SK-N-SH (cell line): ENCODE measurements around the gene ALKBH1.

Source experiments
- CTCF ChIP-seq: fragments of 200-600 bp; sonication (generic); IDR thresholded peaks from 2 replicates; pipeline ENCODE4 v1.6.1; 2017; ENCODE audit warnings: antibody characterized with exemption, mild to moderate bottlenecking, moderate library complexity
- GATA2 ChIP-seq: sonication (generic); formaldehyde crosslinking; IDR thresholded peaks from 2 replicates; pipeline ENCODE4 v1.5.0; 2020; ENCODE audit warnings: mild to moderate bottlenecking, missing genetic modification reagents
- SMC3 ChIP-seq: IDR thresholded peaks from 2 replicates; pipeline ENCODE4 v1.6.1; 2012; ENCODE audit warnings: low read depth, low read length, improper control_type of control experiment
- USF2 ChIP-seq: fragments of 150-350 bp; IDR thresholded peaks from 2 replicates; pipeline ENCODE4 v1.6.1; 2017; ENCODE audit warnings: antibody characterized with exemption, low read length, low read depth, borderline replicate concordance
- ZBTB33 ChIP-seq: IDR thresholded peaks from 2 replicates; pipeline ENCODE4 v1.4.0; 2012; ENCODE audit warnings: low read depth, borderline replicate concordance

- TF ChIP-seq CTCF (no peak), GATA2 (CRISPR knock-in tag) (no peak), ZBTB33 (no peak), USF2 (no peak), SMC3 (no peak)
Observed at GRCh38 chr14:77674931-77675330, 32.9 kb downstream of the ALKBH1 start.
